Dendritic cell treated with granulocyte-macrophage colony-stimulating factor and Interleukin-4, amounts not matched to agents 40 ng/mL and 50 ng/mL, for 4 days (primary cell): ENCODE data around the gene ACSS1.

ENCODE experiments used
- H3K27ac Mint-ChIP-seq: one replicate; pipeline ENCODE4 v1.8.0; 2022; ENCODE audit warnings: mild to moderate bottlenecking, mixed read lengths
- H3K27me3 Mint-ChIP-seq: one replicate; pipeline ENCODE4 v1.8.0; 2022; ENCODE audit warnings: mild to moderate bottlenecking, mixed read lengths
- H3K36me3 Mint-ChIP-seq: one replicate; pipeline ENCODE4 v1.8.0; 2022; ENCODE audit warnings: low read depth, mixed read lengths
- H3K4me1 Mint-ChIP-seq: one replicate; pipeline ENCODE4 v1.8.0; 2022; ENCODE audit warnings: low read depth, mixed read lengths
- H3K4me3 Mint-ChIP-seq: one replicate; pipeline ENCODE4 v1.8.0; 2022; ENCODE audit warnings: mild to moderate bottlenecking, moderate library complexity, mixed read lengths
- H3K9me3 Mint-ChIP-seq: one replicate; pipeline ENCODE4 v1.8.0; 2022; ENCODE audit warnings: mixed read lengths
- intact Hi-C: fragments of 100-400 bp; cut with micrococcal nuclease; formaldehyde crosslinking; loops from one replicate; pipeline ENCODE4 v1.15.0; 2022

Gene ACSS1

GRCh38 chr20:25050501-25051350 is 7.2 kb downstream of the ACSS1 start:
- intact Hi-C loops = loop anchor here (10.0 kb wide), 1 partner anchor 644 kb away; the partner anchor contains the start of gene ZNF337
- no peak overlapping the region for H3K27ac Mint-ChIP-seq
- H3K36me3 Mint-ChIP-seq = peaks cover 46% of the 10 kb centered on the region
- peaks cover 55% of the 10 kb centered on the region for H3K4me1 Mint-ChIP-seq
- no peaks in the 10 kb centered on the region for H3K27me3 Mint-ChIP-seq
- no peaks in the 10 kb centered on the region for H3K9me3 Mint-ChIP-seq
- no peak overlapping the region for H3K4me3 Mint-ChIP-seq

- no peak overlapping the region for H3K27ac Mint-ChIP-seq
- H3K27me3 Mint-ChIP-seq = no peaks in the 10 kb centered on the region
- H3K4me1 Mint-ChIP-seq = peaks cover 50% of the 10 kb centered on the region
- H3K36me3 Mint-ChIP-seq = peaks cover 50% of the 10 kb centered on the region
- intact Hi-C loops = loop anchor here (10.0 kb wide), 1 partner anchor 645 kb away; the partner anchor contains the start of gene ZNF337
- no peak overlapping the region for H3K4me3 Mint-ChIP-seq
- H3K9me3 Mint-ChIP-seq = no peaks in the 10 kb centered on the region
These were observed 7.9 kb downstream of the ACSS1 start for GRCh38 chr20:25050082-25050481.

- H3K27me3 Mint-ChIP-seq = no peaks in the 10 kb centered on the region
- H3K9me3 Mint-ChIP-seq = no peaks in the 10 kb centered on the region
- peaks cover 44% of the 10 kb centered on the region for H3K4me1 Mint-ChIP-seq
- intact Hi-C loops = loop anchor here (10.0 kb wide), 1 partner anchor 645 kb away; the partner anchor contains the start of gene ZNF337
- peaks cover 50% of the 10 kb centered on the region for H3K36me3 Mint-ChIP-seq
- no peak overlapping the region for H3K4me3 Mint-ChIP-seq
- H3K27ac Mint-ChIP-seq = no peak overlapping the region
These were observed 8.5 kb downstream of the ACSS1 start for GRCh38 chr20:25049261-25050060.

GRCh38 chr20:25048519-25048952 is 9.4 kb downstream of the ACSS1 start:
- no peaks in the 10 kb centered on the region for H3K27me3 Mint-ChIP-seq
- H3K4me3 Mint-ChIP-seq = no peak overlapping the region
- H3K4me1 Mint-ChIP-seq = peaks cover 36% of the 10 kb centered on the region
- H3K27ac Mint-ChIP-seq = no peak overlapping the region
- no peaks in the 10 kb centered on the region for H3K9me3 Mint-ChIP-seq
- H3K36me3 Mint-ChIP-seq = peaks cover 50% of the 10 kb centered on the region
- intact Hi-C loops = no loop called here

- peaks cover 50% of the 10 kb centered on the region for H3K36me3 Mint-ChIP-seq
- intact Hi-C loops = no loop called here
- H3K9me3 Mint-ChIP-seq = no peaks in the 10 kb centered on the region
- H3K4me3 Mint-ChIP-seq = no peak overlapping the region
- no peak overlapping the region for H3K27ac Mint-ChIP-seq
- no peaks in the 10 kb centered on the region for H3K27me3 Mint-ChIP-seq
- peaks cover 36% of the 10 kb centered on the region for H3K4me1 Mint-ChIP-seq
These were observed 10.2 kb downstream of the ACSS1 start for GRCh38 chr20:25047766-25048165.

- no peak overlapping the region for H3K4me3 Mint-ChIP-seq
- no peak overlapping the region for H3K27ac Mint-ChIP-seq
- H3K4me1 Mint-ChIP-seq = peaks cover 36% of the 10 kb centered on the region
- intact Hi-C loops = no loop called here
- H3K9me3 Mint-ChIP-seq = no peaks in the 10 kb centered on the region
- no peaks in the 10 kb centered on the region for H3K27me3 Mint-ChIP-seq
- peaks cover 49% of the 10 kb centered on the region for H3K36me3 Mint-ChIP-seq
These were observed 10.9 kb downstream of the ACSS1 start for GRCh38 chr20:25046736-25047666.

GRCh38 chr20:25046181-25046641 is 11.7 kb downstream of the ACSS1 start:
- Mint-ChIP-seq H3K4me1 (peaks cover 35% of the 10 kb centered on the region), H3K27ac (no peak overlapping the region)

GRCh38 chr20:25045343-25045712 is 12.6 kb downstream of the ACSS1 start:
- Mint-ChIP-seq H3K27ac (no peak overlapping the region), H3K36me3 (peaks cover 36% of the 10 kb centered on the region), H3K9me3 (no peaks in the 10 kb centered on the region), H3K27me3 (no peaks in the 10 kb centered on the region), H3K4me3 (no peak overlapping the region), H3K4me1 (peaks cover 31% of the 10 kb centered on the region)
- intact Hi-C loops = no loop called here

More at GRCh38 chr20:25046181-25046641, 11.7 kb downstream of the ACSS1 start:
- Mint-ChIP-seq H3K9me3 (no peaks in the 10 kb centered on the region), H3K4me3 (no peak overlapping the region), H3K36me3 (peaks cover 43% of the 10 kb centered on the region), H3K27me3 (no peaks in the 10 kb centered on the region)
- intact Hi-C loops = no loop called here

GRCh38 chr20:25044660-25045342 is 13.1 kb downstream of the ACSS1 start:
- Mint-ChIP-seq H3K9me3 (no peaks in the 10 kb centered on the region), H3K4me1 (peaks cover 32% of the 10 kb centered on the region), H3K27ac (no peak overlapping the region), H3K36me3 (peaks cover 42% of the 10 kb centered on the region), H3K4me3 (no peak overlapping the region), H3K27me3 (no peaks in the 10 kb centered on the region)
- intact Hi-C loops = no loop called here

GRCh38 chr20:25044261-25044560 is 13.7 kb downstream of the ACSS1 start:
- peaks cover 35% of the 10 kb centered on the region for H3K4me1 Mint-ChIP-seq
- no peaks in the 10 kb centered on the region for H3K9me3 Mint-ChIP-seq
- intact Hi-C loops = no loop called here
- H3K27me3 Mint-ChIP-seq = no peaks in the 10 kb centered on the region
- no peak overlapping the region for H3K4me3 Mint-ChIP-seq
- H3K36me3 Mint-ChIP-seq = peaks cover 46% of the 10 kb centered on the region
- peak overlapping the region; percentile 84 for H3K27ac Mint-ChIP-seq

GRCh38 chr20:25043499-25044260 is 14.3 kb downstream of the ACSS1 start:
- H3K27me3 Mint-ChIP-seq = no peaks in the 10 kb centered on the region
- H3K4me3 Mint-ChIP-seq = no peak overlapping the region
- peak overlapping the region; percentile 84 for H3K27ac Mint-ChIP-seq
- peaks cover 46% of the 10 kb centered on the region for H3K36me3 Mint-ChIP-seq
- peaks cover 34% of the 10 kb centered on the region for H3K4me1 Mint-ChIP-seq
- no peaks in the 10 kb centered on the region for H3K9me3 Mint-ChIP-seq
- intact Hi-C loops = no loop called here
